GM18526 (cell line): ENCODE measurements around the gene DPP6.

Source experiments
- POLR2A ChIP-seq: IDR thresholded peaks from 3 replicates; pipeline ENCODE4 v1.6.1; 2011; ENCODE audit not compliant: insufficient read length; ENCODE audit errors: extremely low read depth

The DPP6 gene

GRCh38 chr7:154906736-154907355, 854.6 kb downstream of the DPP6 start:
- no peak for TF ChIP-seq POLR2A

GRCh38 chr7:154907651-154908620, 855.7 kb downstream of the DPP6 start:
- no peak for TF ChIP-seq POLR2A

GRCh38 chr7:154909241-154910105, 857.3 kb downstream of the DPP6 start:
- TF ChIP-seq POLR2A: no peak

GRCh38 chr7:154910125-154910524, 857.9 kb downstream of the DPP6 start:
- TF ChIP-seq POLR2A: no peak

- TF ChIP-seq POLR2A: no peak
Observed at GRCh38 chr7:154910977-154911376, 858.8 kb downstream of the DPP6 start.

GRCh38 chr7:154911411-154911810, 859.2 kb downstream of the DPP6 start:
- no peak for TF ChIP-seq POLR2A

- no peak for TF ChIP-seq POLR2A
Observed at GRCh38 chr7:154911862-154912455, 859.8 kb downstream of the DPP6 start.

- no peak for TF ChIP-seq POLR2A
Observed at GRCh38 chr7:154912871-154913637, 860.9 kb downstream of the DPP6 start.

GRCh38 chr7:154913638-154914307, 861.6 kb downstream of the DPP6 start:
- TF ChIP-seq POLR2A: no peak

GRCh38 chr7:154914308-154914995, 862.3 kb downstream of the DPP6 start:
- TF ChIP-seq POLR2A: no peak

GRCh38 chr7:154914996-154915380, 862.8 kb downstream of the DPP6 start:
- TF ChIP-seq POLR2A: no peak

- TF ChIP-seq POLR2A: no peak
Observed at GRCh38 chr7:154915600-154915999, 863.4 kb downstream of the DPP6 start.

GRCh38 chr7:154916381-154916780, 864.2 kb downstream of the DPP6 start:
- TF ChIP-seq POLR2A: no peak
